WERI-Rb-1 (cell line): ENCODE measurements around the gene DMRTA1.
A peak's percentile ranks its signal among the peaks of the same experiment; 100 is the strongest.

Experiments
- DNase-seq: peaks from one replicate; pipeline ENCODE4 v3.0.0-alpha.2; 2020
- H3K27ac ChIP-seq: fragments of 250-450 bp; sonication (Bioruptor Pico); 2 replicates; pipeline ENCODE4 v1.5.1; 2020; ENCODE audit warnings: mild to moderate bottlenecking, moderate library complexity
- H3K27me3 ChIP-seq: fragments of 250-450 bp; sonication (Bioruptor Pico); 2 replicates; pipeline ENCODE4 v1.5.1; 2021; ENCODE audit warnings: mild to moderate bottlenecking, low read depth, moderate library complexity; ENCODE audit not compliant: insufficient read depth, severe bottlenecking
- H3K36me3 ChIP-seq: fragments of 250-450 bp; sonication (Bioruptor Pico); 2 replicates; pipeline ENCODE4 v1.5.1; 2020; ENCODE audit warnings: mild to moderate bottlenecking, moderate library complexity
- H3K4me3 ChIP-seq: 2 replicates; pipeline ENCODE4 v1.5.1; 2011; ENCODE audit warnings: low read depth, mild to moderate bottlenecking, control low read depth, low read length
- H3K9me3 ChIP-seq: fragments of 250-450 bp; sonication (Bioruptor Pico); 2 replicates; pipeline ENCODE4 v1.5.1; 2021; ENCODE audit warnings: mild to moderate bottlenecking, moderate library complexity; ENCODE audit not compliant: severe bottlenecking
- TF ChIP-seq, protein P1 (sequence below): IDR thresholded peaks from 2 replicates; pipeline ENCODE4 v1.5.1; 2011; ENCODE audit warnings: low read depth, mild to moderate bottlenecking, control low read depth, inconsistent platforms, low read length

The DMRTA1 gene

DNA sequence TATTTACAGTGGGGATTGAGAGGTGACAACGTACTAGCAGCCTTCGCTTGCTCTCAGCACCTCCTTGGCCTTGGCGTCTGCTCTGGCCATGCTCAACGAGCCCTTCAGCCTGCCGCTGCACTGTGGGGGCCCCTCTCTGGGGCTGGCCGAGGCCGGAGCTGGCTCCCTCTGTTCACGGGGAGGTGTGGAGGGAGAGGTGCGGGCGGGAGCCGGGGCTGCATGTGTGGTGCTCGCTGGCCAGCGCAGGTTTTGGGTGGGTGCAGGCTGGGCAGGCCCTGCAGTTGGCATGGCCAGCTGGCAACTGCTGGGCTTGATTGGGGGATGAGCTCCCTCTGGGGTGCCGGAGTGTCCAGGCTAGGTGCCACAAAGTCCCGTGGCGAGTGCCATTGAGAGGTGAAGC, 5.8 kb upstream of the DMRTA1 start:
- no peak overlapping the region for H3K27ac ChIP-seq
- H3K36me3 ChIP-seq, result no peaks in the 10 kb centered on the region
- peaks cover 23% of the 10 kb centered on the region for H3K27me3 ChIP-seq
- TF ChIP-seq, protein P1, sequence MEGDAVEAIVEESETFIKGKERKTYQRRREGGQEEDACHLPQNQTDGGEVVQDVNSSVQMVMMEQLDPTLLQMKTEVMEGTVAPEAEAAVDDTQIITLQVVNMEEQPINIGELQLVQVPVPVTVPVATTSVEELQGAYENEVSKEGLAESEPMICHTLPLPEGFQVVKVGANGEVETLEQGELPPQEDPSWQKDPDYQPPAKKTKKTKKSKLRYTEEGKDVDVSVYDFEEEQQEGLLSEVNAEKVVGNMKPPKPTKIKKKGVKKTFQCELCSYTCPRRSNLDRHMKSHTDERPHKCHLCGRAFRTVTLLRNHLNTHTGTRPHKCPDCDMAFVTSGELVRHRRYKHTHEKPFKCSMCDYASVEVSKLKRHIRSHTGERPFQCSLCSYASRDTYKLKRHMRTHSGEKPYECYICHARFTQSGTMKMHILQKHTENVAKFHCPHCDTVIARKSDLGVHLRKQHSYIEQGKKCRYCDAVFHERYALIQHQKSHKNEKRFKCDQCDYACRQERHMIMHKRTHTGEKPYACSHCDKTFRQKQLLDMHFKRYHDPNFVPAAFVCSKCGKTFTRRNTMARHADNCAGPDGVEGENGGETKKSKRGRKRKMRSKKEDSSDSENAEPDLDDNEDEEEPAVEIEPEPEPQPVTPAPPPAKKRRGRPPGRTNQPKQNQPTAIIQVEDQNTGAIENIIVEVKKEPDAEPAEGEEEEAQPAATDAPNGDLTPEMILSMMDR, result no peak
- H3K9me3 ChIP-seq, result no peaks in the 10 kb centered on the region
- DNase-seq, result no peak
- no peak overlapping the region for H3K4me3 ChIP-seq

DNA sequence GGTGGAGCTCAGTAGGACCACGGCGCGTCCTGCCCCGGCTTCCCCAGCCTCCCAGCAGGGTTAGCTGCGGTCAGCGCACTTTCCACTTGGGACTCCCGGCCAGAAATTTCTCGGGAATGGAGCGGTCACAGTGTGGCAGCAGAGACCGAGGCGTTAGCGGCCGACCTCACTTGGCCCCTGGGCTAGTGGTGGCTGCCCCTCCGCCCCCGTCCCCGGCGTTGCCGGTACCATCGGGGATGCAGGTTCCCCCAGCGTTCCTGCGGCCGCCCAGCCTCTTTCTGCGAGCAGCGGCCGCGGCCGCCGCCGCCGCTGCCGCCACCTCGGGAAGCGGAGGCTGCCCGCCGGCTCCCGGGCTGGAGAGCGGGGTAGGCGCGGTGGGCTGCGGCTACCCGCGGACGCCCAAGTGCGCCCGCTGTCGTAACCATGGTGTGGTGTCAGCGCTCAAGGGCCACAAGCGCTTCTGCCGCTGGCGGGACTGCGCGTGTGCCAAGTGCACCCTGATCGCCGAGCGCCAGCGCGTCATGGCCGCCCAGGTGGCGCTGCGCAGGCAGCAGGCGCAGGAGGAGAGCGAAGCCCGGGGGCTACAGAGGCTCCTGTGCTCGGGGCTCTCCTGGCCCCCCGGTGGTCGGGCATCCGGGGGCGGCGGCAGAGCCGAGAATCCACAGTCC, 460 bp downstream of the DMRTA1 start:
- Histone ChIP-seq H3K27me3 (peaks cover 54% of the 10 kb centered on the region), H3K4me3 (peak overlapping the region; percentile 40), H3K27ac (no peak overlapping the region), H3K36me3 (no peaks in the 10 kb centered on the region), H3K9me3 (no peaks in the 10 kb centered on the region)
- TF ChIP-seq, protein P1, result peak; percentile 64
- DNase-seq, result peak; percentile 62

DNA sequence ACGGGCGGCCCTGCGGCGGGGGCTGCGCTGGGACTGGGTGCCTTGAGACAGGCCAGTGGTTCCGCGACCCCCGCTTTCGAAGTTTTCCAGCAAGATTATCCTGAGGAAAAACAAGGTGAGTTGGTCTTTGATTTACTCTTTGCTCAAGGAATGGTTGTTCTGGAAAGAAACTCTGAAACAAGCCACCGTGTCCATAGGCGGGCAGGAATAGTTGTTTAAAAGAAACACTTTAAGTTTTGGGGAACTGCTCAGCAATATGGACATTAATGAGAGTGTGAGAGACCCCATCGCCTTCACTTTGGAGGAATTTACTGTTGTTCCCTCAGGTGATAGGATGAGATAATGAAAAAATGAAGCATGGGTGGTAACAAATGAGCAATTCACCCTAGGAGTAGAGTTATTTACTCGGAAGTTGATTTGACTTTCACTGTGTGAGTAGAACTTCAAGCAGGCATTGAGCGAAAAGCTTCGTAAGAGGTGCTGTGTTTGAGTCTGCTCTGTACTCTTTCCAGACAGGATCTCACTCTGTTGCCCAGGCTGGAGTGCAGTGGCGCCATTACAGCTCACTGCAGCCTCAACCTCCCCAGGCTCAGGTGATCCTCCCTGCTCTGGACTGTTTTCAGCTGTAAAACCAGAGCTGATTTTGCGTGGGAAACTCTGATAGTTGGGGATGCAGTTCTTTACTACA, 1.1 kb downstream of the DMRTA1 start:
- TF ChIP-seq, protein P1, result no peak
- DNase-seq, result no peak
- Histone ChIP-seq H3K9me3 (no peaks in the 10 kb centered on the region), H3K27ac (no peak overlapping the region), H3K36me3 (no peaks in the 10 kb centered on the region), H3K27me3 (peaks cover 54% of the 10 kb centered on the region), H3K4me3 (peak overlapping the region; percentile 40)

DNA sequence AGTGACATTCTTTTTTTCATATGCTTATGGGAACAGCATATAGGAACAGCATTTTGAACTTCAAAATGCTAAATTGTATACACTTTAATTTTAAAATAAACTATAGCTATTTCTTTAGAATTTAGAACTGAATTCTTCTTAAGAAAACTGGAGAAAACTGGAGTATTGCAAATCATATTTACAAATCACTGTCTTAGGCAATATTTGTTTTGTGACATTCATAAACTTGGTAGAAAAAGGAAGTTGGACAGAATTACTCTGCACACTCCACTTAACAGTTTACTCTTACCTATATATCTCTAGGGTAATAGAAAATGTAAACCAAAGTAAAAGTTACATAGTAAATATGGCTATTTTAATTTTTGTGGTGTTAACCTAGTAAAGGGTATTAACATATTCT, 3.1 kb downstream of the DMRTA1 start:
- Histone ChIP-seq H3K27ac (no peak overlapping the region), H3K9me3 (no peaks in the 10 kb centered on the region), H3K27me3 (peaks cover 46% of the 10 kb centered on the region), H3K4me3 (no peak overlapping the region), H3K36me3 (no peaks in the 10 kb centered on the region)
- TF ChIP-seq, protein P1, result no peak
- no peak for DNase-seq

DNA sequence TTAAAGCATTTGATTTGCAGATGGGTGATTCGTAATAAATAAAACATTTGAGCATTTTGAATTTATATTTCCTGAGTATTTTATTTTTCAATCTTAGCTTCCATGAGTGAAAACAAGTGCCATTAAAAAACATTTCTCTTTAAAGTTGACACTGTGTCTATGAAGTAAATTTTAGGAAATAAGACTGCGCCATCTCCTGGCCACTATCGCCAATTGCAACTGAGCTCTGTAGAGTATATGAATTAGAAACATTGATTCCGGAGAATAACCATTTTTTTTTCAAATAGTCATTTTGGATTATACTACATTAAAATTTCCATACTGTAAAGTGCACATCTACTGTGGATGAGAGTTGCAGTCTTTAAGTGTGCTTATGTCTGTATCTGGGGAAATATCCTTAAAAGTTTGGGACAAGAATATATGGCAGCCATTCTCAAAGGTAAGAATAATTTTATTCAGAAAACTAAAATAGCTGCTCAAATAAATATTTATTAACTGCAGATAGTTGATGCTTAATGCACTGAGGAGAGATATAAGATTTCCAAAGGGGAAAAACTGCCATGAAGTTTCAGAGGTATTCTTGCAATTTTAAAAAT, 5.9 kb downstream of the DMRTA1 start:
- Histone ChIP-seq H3K27me3 (peaks cover 26% of the 10 kb centered on the region), H3K36me3 (no peaks in the 10 kb centered on the region), H3K27ac (no peak overlapping the region), H3K9me3 (no peaks in the 10 kb centered on the region), H3K4me3 (no peak overlapping the region)
- DNase-seq, result peak; percentile 34
- TF ChIP-seq, protein P1, result peak; percentile 30; the same call in 1 of the 2 replicates
